ENCODE data around the gene OR6X1.
A peak's percentile ranks its signal among the peaks of the same experiment; 100 is the strongest.

The OR6X1 gene

DNA sequence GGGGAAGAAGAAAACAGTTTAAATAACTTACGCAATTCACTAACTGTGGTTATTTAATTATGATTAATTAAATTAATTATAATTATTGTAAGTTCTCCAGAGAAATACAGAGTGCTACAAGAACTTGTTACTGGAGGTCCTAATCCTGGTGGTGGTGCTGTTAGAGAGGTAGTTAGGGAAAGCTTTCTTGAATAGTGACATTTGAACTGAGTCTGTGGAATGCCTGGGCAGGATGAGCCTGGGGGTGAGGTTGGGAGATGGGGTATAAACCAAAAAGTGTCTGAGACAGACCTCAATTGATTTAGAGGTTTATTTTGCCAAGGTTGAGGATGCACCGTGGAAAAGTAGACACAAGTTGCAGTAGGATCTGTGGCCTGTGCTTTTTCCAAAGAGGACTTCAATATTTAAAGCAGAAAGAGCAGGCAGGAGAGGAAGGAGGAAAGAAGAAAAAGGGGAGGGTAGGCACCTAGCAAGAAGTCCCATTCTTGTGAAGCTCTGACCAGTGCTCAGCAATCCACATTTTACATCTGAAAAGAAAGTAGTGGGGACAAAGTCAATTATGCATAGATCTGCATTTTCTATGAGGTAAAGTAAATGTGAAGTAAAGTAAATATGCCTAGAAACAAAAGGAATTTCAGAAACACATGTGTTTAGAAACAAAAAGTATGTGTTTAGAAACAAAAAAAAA, 8.4 kb downstream of the OR6X1 start:
- DNase-seq (ENCODE audit: low read depth, low spot score): no peak
- H3K9me3 ChIP-seq (ENCODE audit: low read depth, low read length): no peaks in the 10 kb centered on the region
- H3K9ac ChIP-seq (ENCODE audit: insufficient read length): no peak overlapping the region
- no peak overlapping the region for H3K4me3 ChIP-seq
- TF ChIP-seq POLR2AphosphoS5 (IDR thresholded peaks at IDR 0.05; ENCODE audit: borderline replicate concordance, low read depth, low read length) (no peak), EZH2 (IDR thresholded peaks at IDR 0.05) (no peak)
- no peaks in the 10 kb centered on the region for H3K36me3 ChIP-seq (ENCODE audit: insufficient read depth, low read length)
- no peak overlapping the region for H3K27ac ChIP-seq

DNA sequence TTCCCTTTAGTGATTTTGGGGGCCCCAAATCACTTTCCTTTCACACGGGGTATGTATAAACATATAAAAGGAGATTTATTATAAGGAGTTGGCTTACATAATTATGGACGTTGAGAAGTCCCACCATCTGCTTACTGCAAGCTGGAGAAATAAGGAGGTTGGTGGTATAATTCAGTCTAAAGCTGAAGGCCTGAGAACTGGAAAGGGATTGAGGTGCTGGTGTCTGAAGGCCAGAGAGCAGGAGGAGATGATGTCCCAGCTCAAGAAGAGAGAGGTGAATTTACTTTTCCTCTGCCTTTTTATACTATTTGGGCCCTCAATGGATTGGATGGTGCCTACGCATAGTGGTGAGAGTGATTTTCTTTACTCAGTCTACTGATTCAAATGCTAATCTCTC, 11.6 kb downstream of the OR6X1 start:
- Histone ChIP-seq H3K4me3 (peak overlapping the region; percentile 91; the same call in 1 of the 2 replicates), H3K9me3 (ENCODE audit: low read depth, low read length) (no peaks in the 10 kb centered on the region), H3K9ac (ENCODE audit: insufficient read length) (no peak overlapping the region), H3K36me3 (ENCODE audit: insufficient read depth, low read length) (peaks cover 23% of the 10 kb centered on the region), H3K27ac (no peak overlapping the region)
- TF ChIP-seq FOXP2 (optimal IDR thresholded peaks at IDR 0.05; ENCODE audit: control extremely low read depth, extremely low read length, insufficient read depth) (no peak), EZH2 (IDR thresholded peaks at IDR 0.05) (no peak), POLR2AphosphoS5 (IDR thresholded peaks at IDR 0.05; ENCODE audit: borderline replicate concordance, low read depth, low read length) (no peak)
- DNase-seq (ENCODE audit: low read depth, low spot score): no peak

DNA sequence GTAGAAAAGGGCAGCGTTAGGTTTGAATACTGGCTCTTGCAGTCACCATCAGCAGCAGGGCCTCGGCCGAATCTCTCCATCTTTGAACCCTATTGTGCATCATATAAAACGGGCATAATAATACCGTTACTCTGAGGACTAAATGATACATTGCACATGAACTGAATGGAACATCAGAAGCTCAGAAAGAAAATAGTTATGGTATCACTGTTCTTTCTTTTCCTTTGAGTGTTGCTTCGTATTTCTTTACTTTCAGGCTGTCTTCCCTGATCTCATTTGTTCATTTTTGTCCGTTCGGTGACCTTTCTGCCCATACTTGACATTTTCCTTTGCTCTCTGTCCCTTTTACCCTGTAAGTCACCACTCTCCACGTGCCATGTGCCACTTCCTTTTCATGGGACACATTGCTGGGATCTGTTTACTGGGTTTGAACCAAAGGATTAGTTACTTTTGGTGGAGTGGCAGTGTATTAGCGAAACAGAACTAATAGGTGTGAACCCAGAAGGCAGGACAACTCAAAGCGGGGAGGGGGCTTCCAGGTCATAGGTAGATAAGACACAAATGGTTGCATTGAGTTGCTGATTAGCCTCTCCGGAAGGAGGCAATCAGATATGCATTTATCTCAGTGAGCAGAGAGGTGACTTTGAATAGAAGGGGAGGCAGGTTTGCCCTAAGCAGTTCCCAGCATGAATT, 12.1 kb downstream of the OR6X1 start:
- TF ChIP-seq EZH2 (IDR thresholded peaks at IDR 0.05): no peak
- TF ChIP-seq POLR2AphosphoS5 (IDR thresholded peaks at IDR 0.05; ENCODE audit: borderline replicate concordance, low read depth, low read length): no peak
- TF ChIP-seq FOXP2 (optimal IDR thresholded peaks at IDR 0.05; ENCODE audit: control extremely low read depth, extremely low read length, insufficient read depth): no peak
- H3K4me3 ChIP-seq: peak overlapping the region; percentile 91
- peak overlapping the region; percentile 95 for H3K9ac ChIP-seq (ENCODE audit: insufficient read length)
- H3K27ac ChIP-seq: no peak overlapping the region
- no peaks in the 10 kb centered on the region for H3K9me3 ChIP-seq (ENCODE audit: low read depth, low read length)
- no peak for DNase-seq (ENCODE audit: low read depth, low spot score)
- H3K36me3 ChIP-seq (ENCODE audit: insufficient read depth, low read length): peaks cover 29% of the 10 kb centered on the region

DNA sequence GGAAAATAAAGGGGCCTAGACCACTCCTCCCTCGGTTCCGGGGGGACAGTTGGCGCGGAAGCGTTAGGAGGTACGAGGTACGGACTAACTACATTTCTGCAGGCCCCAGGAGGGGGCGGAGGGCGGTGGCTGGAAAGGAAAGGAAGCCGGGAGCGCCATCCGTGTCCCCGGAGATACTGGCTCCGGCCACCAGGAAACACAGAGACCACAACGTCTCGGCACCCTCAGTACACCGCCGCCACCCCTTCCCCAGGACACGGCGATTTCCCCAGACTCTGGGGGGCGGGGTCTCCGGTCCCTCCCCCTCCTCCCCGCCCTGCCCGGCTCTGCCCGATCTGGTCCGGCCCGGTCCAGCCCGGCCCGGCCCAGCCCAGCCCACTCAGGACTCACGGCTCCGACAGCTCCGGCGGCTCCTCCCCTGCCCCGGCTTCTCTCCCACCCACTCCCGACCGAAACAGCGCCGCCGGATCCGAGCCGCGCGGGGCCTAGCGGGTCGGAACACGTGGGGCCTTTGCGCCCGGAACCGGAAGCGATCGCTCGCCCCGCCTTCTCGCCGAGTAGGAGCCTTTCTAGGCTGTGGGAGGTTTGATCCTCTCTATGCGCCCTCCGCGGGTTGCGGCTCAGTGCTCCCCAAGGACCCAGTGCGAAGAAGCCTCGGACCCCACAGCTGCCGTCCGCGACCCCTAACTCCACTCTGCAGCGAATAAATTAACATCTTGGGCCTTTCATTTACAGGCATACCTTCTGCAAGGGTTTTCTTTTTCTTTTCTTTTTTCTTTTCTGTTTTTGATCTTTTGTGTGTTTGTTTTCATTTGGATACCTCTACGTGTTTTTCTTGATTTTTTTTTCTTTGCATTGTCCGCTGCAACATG, 12.9 kb downstream of the OR6X1 start, which contains the start of gene ZNF202:
ZNF202 (minus strand) TSS at position 502 of the 872 bp plus-strand sequence. CDS start 10,772 bp downstream, outside the sequence.
- Histone ChIP-seq H3K27ac (peak within 1 kb of the TSS; percentile 73; the same call in 1 of the 2 replicates), H3K36me3 (ENCODE audit: insufficient read depth, low read length) (peaks cover 37% of the 10 kb centered on the region), H3K9me3 (ENCODE audit: low read depth, low read length) (no peaks in the 10 kb centered on the region), H3K9ac (ENCODE audit: insufficient read length) (peak within 1 kb of the TSS; percentile 95), H3K4me3 (peak within 1 kb of the TSS; percentile 91)
- TF ChIP-seq FOXP2 (optimal IDR thresholded peaks at IDR 0.05; ENCODE audit: control extremely low read depth, extremely low read length, insufficient read depth) (no peak), POLR2AphosphoS5 (IDR thresholded peaks at IDR 0.05; ENCODE audit: borderline replicate concordance, low read depth, low read length) (peak; percentile 91)
- peak; percentile 50 for DNase-seq (ENCODE audit: low read depth, low spot score)

DNA sequence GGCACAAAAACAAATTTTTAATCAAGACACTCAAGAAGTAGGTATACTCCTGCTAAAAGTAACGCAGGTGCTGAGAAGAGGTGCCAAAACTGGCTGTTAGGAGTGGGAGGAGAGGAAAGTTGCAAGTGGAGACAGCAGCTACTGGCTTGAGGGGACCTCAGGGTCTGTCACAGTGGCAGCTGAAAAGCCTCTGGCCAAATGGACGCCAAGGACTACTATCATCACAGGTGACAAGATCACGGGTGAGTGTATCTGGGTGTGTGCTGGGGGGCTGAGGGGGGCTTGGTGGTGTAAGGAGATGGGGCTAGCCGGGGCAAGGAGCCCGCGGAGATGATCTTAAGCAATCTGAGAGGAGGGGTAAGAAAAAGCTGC, 13.5 kb downstream of the OR6X1 start:
- TF ChIP-seq FOXP2 (optimal IDR thresholded peaks at IDR 0.05; ENCODE audit: control extremely low read depth, extremely low read length, insufficient read depth) (no peak), EZH2 (IDR thresholded peaks at IDR 0.05) (no peak), POLR2AphosphoS5 (IDR thresholded peaks at IDR 0.05; ENCODE audit: borderline replicate concordance, low read depth, low read length) (no peak)
- Histone ChIP-seq H3K27ac (no peak overlapping the region), H3K36me3 (ENCODE audit: insufficient read depth, low read length) (peaks cover 43% of the 10 kb centered on the region), H3K9me3 (ENCODE audit: low read depth, low read length) (no peaks in the 10 kb centered on the region), H3K4me3 (peak overlapping the region; percentile 91), H3K9ac (ENCODE audit: insufficient read length) (peak overlapping the region; percentile 95)
- DNase-seq (ENCODE audit: low read depth, low spot score): no peak

DNA sequence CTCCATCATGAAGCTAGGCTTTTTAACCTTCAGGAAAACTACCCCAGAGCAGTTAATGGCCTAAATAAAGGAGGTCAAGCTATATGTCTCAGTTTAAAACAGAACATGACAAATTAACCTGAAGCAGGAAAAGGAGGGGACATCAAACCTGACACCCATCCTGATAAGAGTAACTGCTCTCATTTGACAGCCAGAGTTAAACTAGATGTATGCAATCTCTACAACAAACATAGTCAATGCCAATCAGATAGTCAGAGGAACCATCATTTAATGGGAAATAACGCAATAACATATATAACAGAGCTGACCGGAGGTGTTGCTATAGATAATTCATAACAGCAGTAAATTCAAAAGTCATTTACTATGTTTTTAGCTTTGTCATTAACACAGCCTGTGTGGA, 15.9 kb downstream of the OR6X1 start:
- TF ChIP-seq FOXP2 (optimal IDR thresholded peaks at IDR 0.05; ENCODE audit: control extremely low read depth, extremely low read length, insufficient read depth): no peak
- no peak for TF ChIP-seq POLR2AphosphoS5 (IDR thresholded peaks at IDR 0.05; ENCODE audit: borderline replicate concordance, low read depth, low read length)

DNA sequence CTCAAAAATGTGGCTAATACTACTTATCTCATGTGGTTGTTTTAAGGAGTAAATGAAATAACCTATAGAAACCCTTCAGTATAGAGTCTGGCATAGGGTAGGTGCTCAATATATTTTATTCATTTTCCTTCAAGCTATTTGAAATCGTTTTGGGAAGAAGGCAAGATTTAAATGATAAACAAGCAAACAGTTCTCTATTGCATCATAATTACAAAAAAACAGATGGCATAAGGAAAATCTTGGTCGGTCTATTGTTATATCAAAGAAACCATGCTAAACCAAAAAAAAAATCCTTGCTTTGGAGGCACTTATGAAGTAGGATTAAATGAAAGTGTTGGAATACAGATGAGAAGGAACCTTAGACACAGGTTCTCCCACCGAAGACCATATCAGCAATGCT, 17.5 kb downstream of the OR6X1 start:
- Histone ChIP-seq H3K36me3 (ENCODE audit: insufficient read depth, low read length) (peaks cover 54% of the 10 kb centered on the region), H3K9me3 (ENCODE audit: low read depth, low read length) (no peaks in the 10 kb centered on the region), H3K4me3 (no peak overlapping the region), H3K27ac (no peak overlapping the region), H3K9ac (ENCODE audit: insufficient read length) (no peak overlapping the region)
- DNase-seq (ENCODE audit: low read depth, low spot score): no peak
- no peak for TF ChIP-seq POLR2AphosphoS5 (IDR thresholded peaks at IDR 0.05; ENCODE audit: borderline replicate concordance, low read depth, low read length)
- no peak for TF ChIP-seq EZH2 (IDR thresholded peaks at IDR 0.05)
- TF ChIP-seq FOXP2 (optimal IDR thresholded peaks at IDR 0.05; ENCODE audit: control extremely low read depth, extremely low read length, insufficient read depth): no peak

More for the DNA sequence above, 15.9 kb downstream of the OR6X1 start:
- Histone ChIP-seq H3K9me3 (ENCODE audit: low read depth, low read length) (no peaks in the 10 kb centered on the region), H3K4me3 (no peak overlapping the region), H3K9ac (ENCODE audit: insufficient read length) (no peak overlapping the region), H3K36me3 (ENCODE audit: insufficient read depth, low read length) (peaks cover 54% of the 10 kb centered on the region), H3K27ac (no peak overlapping the region)
- DNase-seq (ENCODE audit: low read depth, low spot score): no peak

DNA sequence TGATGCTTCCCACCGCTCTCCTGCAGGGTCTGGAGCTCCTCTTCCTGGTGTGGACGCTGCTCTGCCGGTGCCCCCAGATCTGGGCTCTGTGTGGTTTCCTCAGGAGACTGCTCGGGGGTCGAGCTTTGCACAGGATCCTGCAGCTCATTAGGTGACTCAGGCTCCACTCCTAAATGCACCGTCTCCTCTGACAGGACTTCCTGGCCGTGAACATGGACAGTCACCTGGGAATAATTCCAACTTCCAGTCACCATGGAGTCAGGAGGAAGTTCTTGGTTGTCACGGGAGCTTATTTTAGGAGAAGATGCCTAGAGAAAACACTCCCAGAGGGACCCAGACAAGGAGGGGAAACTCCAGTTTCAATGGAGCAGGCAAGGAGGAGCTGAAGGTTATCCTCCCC, 24.7 kb downstream of the OR6X1 start:
- DNase-seq (ENCODE audit: low read depth, low spot score): no peak
- Histone ChIP-seq H3K9ac (ENCODE audit: insufficient read length) (no peak overlapping the region), H3K9me3 (ENCODE audit: low read depth, low read length) (no peaks in the 10 kb centered on the region), H3K27ac (no peak overlapping the region), H3K4me3 (no peak overlapping the region), H3K36me3 (ENCODE audit: insufficient read depth, low read length) (peaks cover 71% of the 10 kb centered on the region)
- no peak for TF ChIP-seq EZH2 (IDR thresholded peaks at IDR 0.05)
- TF ChIP-seq FOXP2 (optimal IDR thresholded peaks at IDR 0.05; ENCODE audit: control extremely low read depth, extremely low read length, insufficient read depth): no peak
- TF ChIP-seq POLR2AphosphoS5 (IDR thresholded peaks at IDR 0.05; ENCODE audit: borderline replicate concordance, low read depth, low read length): no peak

Data from SK-N-MC (cell line).